Islet of Langerhans (tissue), 1 donor: Measurements from ENCODE around the gene S100A2.
"Not testable (repeated sequence)": the region's sequence is repeated elsewhere in the genome, so short reads cannot be mapped to it uniquely, and the experiment has no call there.

Source experiments
- FAIRE-seq: peaks from one replicate; lab custom pipeline; 2011; peaks lifted over from hg19 to GRCh38; lab: Jason Lieb, UNC

S100A2 gene

GRCh38 chr1:153527683-153528040 lies 38.0 kb downstream of the S100A2 start:
- FAIRE-seq = no peak

GRCh38 chr1:153527023-153527682 lies 38.5 kb downstream of the S100A2 start:
- no peak for FAIRE-seq

DNA sequence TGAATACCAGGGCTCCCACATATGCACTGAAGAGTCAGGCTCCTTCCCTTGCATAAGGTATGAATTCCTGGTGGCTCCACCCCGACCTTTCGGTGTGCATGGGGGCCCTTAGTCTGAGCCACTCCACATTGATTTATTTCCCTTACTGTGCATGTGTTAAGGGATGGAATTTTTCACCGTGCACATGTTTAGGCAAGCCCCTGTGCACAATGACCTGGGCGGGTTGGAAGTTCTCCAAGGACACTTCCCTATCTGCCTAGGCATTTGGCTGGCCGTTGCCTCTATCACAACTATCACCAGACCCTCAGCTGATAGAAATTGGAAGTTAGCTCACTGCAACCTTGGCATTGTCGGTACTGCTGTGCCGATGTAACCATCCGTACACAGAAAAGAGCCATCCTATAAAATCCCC lies 39.5 kb downstream of the S100A2 start:
- no peak for FAIRE-seq

GRCh38 chr1:153525088-153525728 lies 40.4 kb downstream of the S100A2 start:
- no peak for FAIRE-seq

DNA sequence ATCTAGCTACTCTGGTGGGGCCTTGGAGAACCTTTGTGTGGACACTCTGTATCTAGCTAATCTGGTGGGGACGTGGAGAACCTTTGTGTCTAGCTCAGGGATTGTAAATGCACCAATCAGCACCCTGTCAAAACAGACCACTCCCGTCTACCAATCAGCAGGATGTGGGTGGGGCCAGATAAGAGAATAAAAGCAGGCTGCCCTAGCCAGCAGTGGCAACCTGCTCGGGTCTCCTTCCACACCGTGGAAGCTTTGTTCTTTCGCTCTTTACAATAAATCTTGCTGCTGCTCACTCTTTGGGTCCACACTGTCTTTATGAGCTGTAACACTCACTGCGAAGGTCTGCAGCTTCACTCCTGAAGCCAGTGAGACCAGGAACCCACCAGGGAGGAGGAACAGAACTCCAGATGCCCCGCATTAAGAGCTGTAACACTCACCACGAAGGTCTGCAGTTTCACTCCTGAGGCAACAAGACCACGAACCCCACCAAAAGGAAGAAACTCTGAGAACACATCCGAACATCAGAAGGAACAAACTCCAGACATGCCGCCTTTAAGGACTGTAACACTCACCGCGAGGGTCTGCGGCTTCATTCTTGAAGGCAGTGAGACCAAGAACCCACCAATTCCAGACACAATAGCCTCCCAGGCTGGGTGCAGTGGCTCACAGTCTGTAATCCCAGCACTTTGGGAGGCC lies 43.1 kb downstream of the S100A2 start:
- not testable (repeated sequence) for FAIRE-seq

GRCh38 chr1:153521808-153522207 lies 43.8 kb downstream of the S100A2 start:
- FAIRE-seq = not testable (repeated sequence)

DNA sequence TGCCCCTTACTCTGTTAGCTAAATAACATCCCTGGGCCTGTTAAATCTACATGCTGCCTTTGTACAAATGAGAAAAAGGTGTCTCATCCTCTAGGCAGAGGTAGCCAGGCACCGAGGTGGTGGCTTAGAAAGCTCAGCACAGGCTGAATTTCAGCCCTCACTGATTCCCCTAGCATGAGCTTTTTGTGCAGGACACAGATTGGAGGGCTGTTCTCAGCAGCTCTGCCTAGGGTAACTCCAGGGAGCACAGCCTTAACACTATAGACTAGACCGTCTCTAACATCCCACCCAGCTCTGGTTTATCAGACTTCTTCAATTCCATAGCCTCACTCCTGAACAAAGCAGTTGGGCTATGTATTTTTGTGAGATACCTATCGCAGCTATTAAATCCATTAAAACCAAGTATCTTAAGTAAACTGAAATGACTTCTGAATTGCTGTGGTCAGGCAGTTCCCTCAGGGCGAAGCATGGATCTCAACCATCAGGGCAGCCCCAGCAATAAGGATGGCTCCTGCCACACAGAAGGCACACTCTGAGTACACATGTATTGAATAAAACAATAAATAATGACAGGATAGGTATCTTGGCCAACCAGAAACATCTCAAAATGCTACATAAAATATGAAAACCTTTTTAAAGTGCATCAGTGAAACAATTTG lies 44.7 kb downstream of the S100A2 start:
- FAIRE-seq = no peak

GRCh38 chr1:153520137-153520691 lies 45.4 kb downstream of the S100A2 start:
- not testable (repeated sequence) for FAIRE-seq

DNA sequence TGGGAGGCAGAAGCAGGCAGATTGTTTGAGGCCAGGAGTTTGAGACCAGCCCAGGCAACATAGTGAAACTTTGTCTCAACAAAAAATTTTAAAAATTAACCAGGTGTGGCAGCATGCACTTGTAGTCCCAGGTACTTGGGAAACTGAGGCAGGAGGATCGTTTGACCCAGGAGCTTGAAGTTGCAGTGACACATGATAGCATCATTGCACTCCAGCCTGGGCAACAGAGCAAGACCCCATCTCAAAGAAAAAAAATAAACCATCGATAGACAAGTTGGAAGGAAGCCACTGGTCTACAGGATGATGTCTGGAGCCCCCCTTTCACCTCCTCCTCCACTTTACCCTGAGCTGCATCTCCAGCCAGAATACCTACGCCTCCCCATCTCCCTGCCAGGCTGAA lies 46.4 kb downstream of the S100A2 start:
- no peak for FAIRE-seq

- FAIRE-seq = no peak
Observed at GRCh38 chr1:153515504-153516394, 49.9 kb downstream of the S100A2 start.

DNA sequence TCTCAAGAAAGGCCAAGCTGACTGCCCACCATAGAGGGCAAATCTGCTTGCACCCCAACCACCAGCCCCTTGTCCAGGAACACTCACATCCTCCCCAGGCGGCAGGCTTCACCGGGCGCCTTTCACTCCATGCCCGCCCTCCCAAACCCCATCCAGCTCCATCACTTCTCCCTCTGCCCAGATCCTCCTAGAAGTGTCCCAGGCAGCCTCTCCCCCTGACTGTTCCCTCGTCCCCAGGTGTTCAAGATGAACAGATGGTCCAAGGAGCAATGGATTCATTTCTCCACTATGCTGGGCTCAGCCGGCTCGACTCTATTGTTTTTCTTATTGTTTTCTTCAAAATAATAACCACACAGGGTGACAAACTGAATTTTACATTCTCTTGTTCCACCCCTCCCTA lies 52.0 kb downstream of the S100A2 start:
- FAIRE-seq = no peak

- no peak for FAIRE-seq
Observed at GRCh38 chr1:153513023-153513422, 52.6 kb downstream of the S100A2 start.
